K562 (cell line): ENCODE data around the gene CLEC2D. TPM values are rescaled to one million over a fixed set of nuclear protein-coding genes. Genes with fewer than 3 reads are reported as not detected.

Source experiments
- CHD1 ChIP-seq: fragments of 200-600 bp; sonication (generic); IDR thresholded peaks from one replicate; pipeline ENCODE4 v1.6.1; 2012; ENCODE audit warnings: mild to moderate bottlenecking, moderate library complexity, low read length, inconsistent platforms
- HSF4 ChIP-seq: fragments of 250-450 bp; sonication (Bioruptor Pico); IDR thresholded peaks from 2 replicates; pipeline ENCODE4 v2.1.2; 2022; ENCODE audit warnings: mild to moderate bottlenecking, moderate library complexity, borderline replicate concordance
- ILK ChIP-seq: fragments of 450-650 bp; IDR thresholded peaks from 2 replicates; pipeline ENCODE4 v1.6.1; 2016; ENCODE audit warnings: missing genetic modification characterization, low read depth, mild to moderate bottlenecking, missing compliant biosample characterization, moderate library complexity, borderline replicate concordance
- NEUROD1 ChIP-seq: fragments of 150-350 bp; IDR thresholded peaks from 2 replicates; pipeline ENCODE4 v1.6.1; 2014; ENCODE audit warnings: borderline replicate concordance, low read length, low read depth; ENCODE audit not compliant: partially characterized antibody
- NFIC ChIP-seq: fragments of 450-650 bp; IDR thresholded peaks from 2 replicates; pipeline ENCODE4 v1.6.1; 2017; ENCODE audit warnings: mild to moderate bottlenecking, inconsistent platforms
- NR3C1 ChIP-seq: sonication (generic); formaldehyde crosslinking; IDR thresholded peaks from 2 replicates; pipeline ENCODE4 v1.8.1; 2022; ENCODE audit warnings: missing genetic modification reagents
- SIN3B ChIP-seq: fragments of 450-650 bp; IDR thresholded peaks from 2 replicates; pipeline ENCODE4 v1.6.1; 2017; ENCODE audit warnings: low read depth, mild to moderate bottlenecking, moderate library complexity
- SMARCC2 ChIP-seq: fragments of 450-650 bp; IDR thresholded peaks from 2 replicates; pipeline ENCODE4 v1.6.1; 2017; ENCODE audit warnings: antibody characterized with exemption, moderate library complexity, mild to moderate bottlenecking, low read depth
- polyA plus RNA-seq, 8 experiments: library from polyadenylated mRNA; depleted of rRNA in 4 of 8; stranded (reverse) in 5 of 8; unstranded in 3 of 8; fragments of >200 nt; fragmentation: Nextera tagmentation in 2 of 8; fragmentation: Illumina TruSeq in 1 of 8; extraction: Ambion mirVana in 2 of 8; extraction: Trizol in 1 of 8; gene quantifications; 2 replicates each; pipeline versions ENCODE4 v1.2.1 to v1.2.3, GENCODE V29; 2011 to 2014; ENCODE audit warnings: inconsistent platforms in 1 of 8, missing spikeins in 1 of 8
- total RNA-seq, 7 experiments: library from RNA; depleted of rRNA in 6 of 7; stranded (reverse); fragments of >200 nt in 6 of 7; fragmentation: Illumina TruSeq in 2 of 7; extraction: Trizol in 2 of 7; gene quantifications; 2 replicates each; pipeline versions ENCODE4 v1.2.1 to v1.2.3, GENCODE V29; 2011 to 2021; ENCODE audit warnings: low replicate concordance in 1 of 7
- TF ChIP-seq, protein P1 (sequence below): sonication (generic); formaldehyde crosslinking; IDR thresholded peaks from 2 replicates; pipeline ENCODE4 v1.8.0; 2023; ENCODE audit warnings: missing genetic modification reagents, mild to moderate bottlenecking, borderline replicate concordance
- TF ChIP-seq, protein P2 (sequence below), 2 experiments: IDR thresholded peaks; 2 replicates each; pipeline ENCODE4 v1.6.1; 2012; ENCODE audit warnings: improper control_type of control experiment in 2 of 2, low read depth in 2 of 2, low read length in 2 of 2, borderline replicate concordance in 1 of 2
- TF ChIP-seq, protein P3 (sequence below): fragments of 150-350 bp; IDR thresholded peaks from 2 replicates; pipeline ENCODE4 v1.6.1; 2014; ENCODE audit warnings: low read depth, mild to moderate bottlenecking, low read length, borderline replicate concordance

The CLEC2D gene
- total and polyA plus RNA-seq, 9 of the 15 experiments (the other 6 are each of a cell fraction or from before 2014, with no cell fraction given): 1.4 to 5.0 (median 2.2) TPM

DNA sequence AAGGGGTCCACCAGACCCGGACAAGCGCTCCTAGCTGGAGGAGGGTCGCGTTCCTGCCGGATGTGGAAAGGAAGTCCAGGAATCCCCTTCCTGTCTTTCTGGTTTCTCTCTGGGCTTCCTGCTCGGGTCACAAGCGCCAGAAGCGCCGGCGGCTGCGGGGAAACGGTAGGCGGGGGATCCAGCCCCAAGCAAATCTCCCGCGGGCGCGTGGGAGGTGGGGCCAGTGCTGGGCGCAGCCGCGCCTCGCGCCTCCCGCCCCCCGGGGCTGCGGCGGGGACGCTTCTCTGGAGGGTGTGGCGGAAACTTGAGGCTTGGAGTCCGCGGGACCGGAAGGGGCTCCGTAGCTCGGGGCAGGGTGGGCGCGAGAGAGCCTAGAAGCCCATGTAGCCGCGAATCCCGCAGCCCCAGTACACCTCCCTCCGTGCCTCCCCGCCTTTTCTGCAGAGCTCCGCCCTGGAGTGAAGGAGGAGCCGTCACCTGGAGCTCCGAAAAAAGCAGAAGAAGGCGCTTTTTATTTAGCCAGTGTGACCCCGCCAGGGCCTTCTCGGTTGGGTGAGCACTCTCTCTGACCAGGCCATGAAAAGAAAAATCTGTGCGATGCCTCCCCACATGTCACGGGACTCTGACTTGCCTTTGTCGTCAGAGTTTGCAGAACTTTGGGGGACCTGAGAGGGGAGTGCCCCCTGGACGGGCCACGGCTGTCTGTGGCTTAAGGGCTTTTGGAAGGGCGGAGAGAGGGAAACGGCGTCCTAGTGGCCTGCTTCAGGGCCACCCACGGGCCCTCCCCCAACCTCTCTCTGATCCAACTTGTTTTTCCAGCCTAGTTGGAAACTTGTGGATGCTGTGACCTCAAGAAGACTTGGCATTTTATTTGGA is 21.4 kb upstream of the CLEC2D start (continued):
- TF ChIP-seq, protein P1, sequence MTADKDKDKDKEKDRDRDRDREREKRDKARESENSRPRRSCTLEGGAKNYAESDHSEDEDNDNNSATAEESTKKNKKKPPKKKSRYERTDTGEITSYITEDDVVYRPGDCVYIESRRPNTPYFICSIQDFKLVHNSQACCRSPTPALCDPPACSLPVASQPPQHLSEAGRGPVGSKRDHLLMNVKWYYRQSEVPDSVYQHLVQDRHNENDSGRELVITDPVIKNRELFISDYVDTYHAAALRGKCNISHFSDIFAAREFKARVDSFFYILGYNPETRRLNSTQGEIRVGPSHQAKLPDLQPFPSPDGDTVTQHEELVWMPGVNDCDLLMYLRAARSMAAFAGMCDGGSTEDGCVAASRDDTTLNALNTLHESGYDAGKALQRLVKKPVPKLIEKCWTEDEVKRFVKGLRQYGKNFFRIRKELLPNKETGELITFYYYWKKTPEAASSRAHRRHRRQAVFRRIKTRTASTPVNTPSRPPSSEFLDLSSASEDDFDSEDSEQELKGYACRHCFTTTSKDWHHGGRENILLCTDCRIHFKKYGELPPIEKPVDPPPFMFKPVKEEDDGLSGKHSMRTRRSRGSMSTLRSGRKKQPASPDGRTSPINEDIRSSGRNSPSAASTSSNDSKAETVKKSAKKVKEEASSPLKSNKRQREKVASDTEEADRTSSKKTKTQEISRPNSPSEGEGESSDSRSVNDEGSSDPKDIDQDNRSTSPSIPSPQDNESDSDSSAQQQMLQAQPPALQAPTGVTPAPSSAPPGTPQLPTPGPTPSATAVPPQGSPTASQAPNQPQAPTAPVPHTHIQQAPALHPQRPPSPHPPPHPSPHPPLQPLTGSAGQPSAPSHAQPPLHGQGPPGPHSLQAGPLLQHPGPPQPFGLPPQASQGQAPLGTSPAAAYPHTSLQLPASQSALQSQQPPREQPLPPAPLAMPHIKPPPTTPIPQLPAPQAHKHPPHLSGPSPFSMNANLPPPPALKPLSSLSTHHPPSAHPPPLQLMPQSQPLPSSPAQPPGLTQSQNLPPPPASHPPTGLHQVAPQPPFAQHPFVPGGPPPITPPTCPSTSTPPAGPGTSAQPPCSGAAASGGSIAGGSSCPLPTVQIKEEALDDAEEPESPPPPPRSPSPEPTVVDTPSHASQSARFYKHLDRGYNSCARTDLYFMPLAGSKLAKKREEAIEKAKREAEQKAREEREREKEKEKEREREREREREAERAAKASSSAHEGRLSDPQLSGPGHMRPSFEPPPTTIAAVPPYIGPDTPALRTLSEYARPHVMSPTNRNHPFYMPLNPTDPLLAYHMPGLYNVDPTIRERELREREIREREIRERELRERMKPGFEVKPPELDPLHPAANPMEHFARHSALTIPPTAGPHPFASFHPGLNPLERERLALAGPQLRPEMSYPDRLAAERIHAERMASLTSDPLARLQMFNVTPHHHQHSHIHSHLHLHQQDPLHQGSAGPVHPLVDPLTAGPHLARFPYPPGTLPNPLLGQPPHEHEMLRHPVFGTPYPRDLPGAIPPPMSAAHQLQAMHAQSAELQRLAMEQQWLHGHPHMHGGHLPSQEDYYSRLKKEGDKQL (CRISPR knock-in tag): no peak
- TF ChIP-seq, protein P2, sequence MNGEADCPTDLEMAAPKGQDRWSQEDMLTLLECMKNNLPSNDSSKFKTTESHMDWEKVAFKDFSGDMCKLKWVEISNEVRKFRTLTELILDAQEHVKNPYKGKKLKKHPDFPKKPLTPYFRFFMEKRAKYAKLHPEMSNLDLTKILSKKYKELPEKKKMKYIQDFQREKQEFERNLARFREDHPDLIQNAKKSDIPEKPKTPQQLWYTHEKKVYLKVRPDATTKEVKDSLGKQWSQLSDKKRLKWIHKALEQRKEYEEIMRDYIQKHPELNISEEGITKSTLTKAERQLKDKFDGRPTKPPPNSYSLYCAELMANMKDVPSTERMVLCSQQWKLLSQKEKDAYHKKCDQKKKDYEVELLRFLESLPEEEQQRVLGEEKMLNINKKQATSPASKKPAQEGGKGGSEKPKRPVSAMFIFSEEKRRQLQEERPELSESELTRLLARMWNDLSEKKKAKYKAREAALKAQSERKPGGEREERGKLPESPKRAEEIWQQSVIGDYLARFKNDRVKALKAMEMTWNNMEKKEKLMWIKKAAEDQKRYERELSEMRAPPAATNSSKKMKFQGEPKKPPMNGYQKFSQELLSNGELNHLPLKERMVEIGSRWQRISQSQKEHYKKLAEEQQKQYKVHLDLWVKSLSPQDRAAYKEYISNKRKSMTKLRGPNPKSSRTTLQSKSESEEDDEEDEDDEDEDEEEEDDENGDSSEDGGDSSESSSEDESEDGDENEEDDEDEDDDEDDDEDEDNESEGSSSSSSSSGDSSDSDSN (IDR thresholded peaks at IDR 0.05; ENCODE audit: borderline replicate concordance in 1 of 2, low read depth in 2 of 2, low read length in 2 of 2): 0 out of 4 replicates have a peak, but pooled peaks of 1 of the 2 experiments have one; percentile 9
- TF ChIP-seq NEUROD1 (no peak), SIN3B (no peak), HSF4 (no peak), NFIC (no peak), CHD1 (no peak), NR3C1 (no peak), SMARCC2 (no peak), ILK (tag) (no peak)
- TF ChIP-seq, protein P3, sequence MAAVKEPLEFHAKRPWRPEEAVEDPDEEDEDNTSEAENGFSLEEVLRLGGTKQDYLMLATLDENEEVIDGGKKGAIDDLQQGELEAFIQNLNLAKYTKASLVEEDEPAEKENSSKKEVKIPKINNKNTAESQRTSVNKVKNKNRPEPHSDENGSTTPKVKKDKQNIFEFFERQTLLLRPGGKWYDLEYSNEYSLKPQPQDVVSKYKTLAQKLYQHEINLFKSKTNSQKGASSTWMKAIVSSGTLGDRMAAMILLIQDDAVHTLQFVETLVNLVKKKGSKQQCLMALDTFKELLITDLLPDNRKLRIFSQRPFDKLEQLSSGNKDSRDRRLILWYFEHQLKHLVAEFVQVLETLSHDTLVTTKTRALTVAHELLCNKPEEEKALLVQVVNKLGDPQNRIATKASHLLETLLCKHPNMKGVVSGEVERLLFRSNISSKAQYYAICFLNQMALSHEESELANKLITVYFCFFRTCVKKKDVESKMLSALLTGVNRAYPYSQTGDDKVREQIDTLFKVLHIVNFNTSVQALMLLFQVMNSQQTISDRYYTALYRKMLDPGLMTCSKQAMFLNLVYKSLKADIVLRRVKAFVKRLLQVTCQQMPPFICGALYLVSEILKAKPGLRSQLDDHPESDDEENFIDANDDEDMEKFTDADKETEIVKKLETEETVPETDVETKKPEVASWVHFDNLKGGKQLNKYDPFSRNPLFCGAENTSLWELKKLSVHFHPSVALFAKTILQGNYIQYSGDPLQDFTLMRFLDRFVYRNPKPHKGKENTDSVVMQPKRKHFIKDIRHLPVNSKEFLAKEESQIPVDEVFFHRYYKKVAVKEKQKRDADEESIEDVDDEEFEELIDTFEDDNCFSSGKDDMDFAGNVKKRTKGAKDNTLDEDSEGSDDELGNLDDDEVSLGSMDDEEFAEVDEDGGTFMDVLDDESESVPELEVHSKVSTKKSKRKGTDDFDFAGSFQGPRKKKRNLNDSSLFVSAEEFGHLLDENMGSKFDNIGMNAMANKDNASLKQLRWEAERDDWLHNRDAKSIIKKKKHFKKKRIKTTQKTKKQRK: no peak
